ENCODE measurements around the gene IL4R.
"Not testable (repeated sequence)": the region's sequence is repeated elsewhere in the genome, so short reads cannot be mapped to it uniquely, and the experiment has no call there.

IL4R gene

GRCh38 chr16:27287051-27287811 lies 26.5 kb upstream of the IL4R start:
- H3K4me3 ChIP-seq, result no peak overlapping the region
- peak overlapping the region in 14 of 21 experiments; percentile 11 to 75 (median 42) for H3K27ac ChIP-seq

DNA sequence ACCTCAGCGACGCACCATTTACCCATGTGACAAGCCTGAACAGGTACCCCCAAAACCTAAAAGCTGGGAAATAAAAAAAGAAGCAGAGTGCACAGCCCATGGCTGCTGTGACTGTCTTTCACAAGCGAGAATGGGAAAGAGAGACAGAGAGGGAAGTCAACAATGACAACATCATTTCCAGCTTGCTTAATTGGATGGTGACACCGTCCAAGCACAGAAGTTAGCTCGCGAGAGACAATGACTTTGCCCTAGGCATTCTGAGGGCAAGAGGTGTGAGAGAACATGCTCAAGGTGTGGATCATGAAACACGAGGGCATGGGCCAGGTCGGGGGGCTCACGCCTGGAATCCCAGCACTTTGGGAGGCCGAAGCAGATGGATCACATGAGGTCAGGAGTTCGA lies 25.9 kb upstream of the IL4R start:
- Histone ChIP-seq H3K4me3 (no peak overlapping the region), H3K27ac (no peak overlapping the region)

- not testable (repeated sequence) for H3K27ac ChIP-seq, H3K4me3 ChIP-seq
These were observed 25.5 kb upstream of the IL4R start for GRCh38 chr16:27288313-27288712.

GRCh38 chr16:27289669-27290068 lies 24.1 kb upstream of the IL4R start:
- Histone ChIP-seq H3K27ac (peak overlapping the region in 2 of 21 experiments; percentile 49 to 66), H3K4me3 (no peak overlapping the region)

- Histone ChIP-seq H3K4me3 (no peak overlapping the region), H3K27ac (peak overlapping the region in 4 of 21 experiments; percentile 23 to 66 (median 40))
These were observed 23.2 kb upstream of the IL4R start for GRCh38 chr16:27290562-27290961.

DNA sequence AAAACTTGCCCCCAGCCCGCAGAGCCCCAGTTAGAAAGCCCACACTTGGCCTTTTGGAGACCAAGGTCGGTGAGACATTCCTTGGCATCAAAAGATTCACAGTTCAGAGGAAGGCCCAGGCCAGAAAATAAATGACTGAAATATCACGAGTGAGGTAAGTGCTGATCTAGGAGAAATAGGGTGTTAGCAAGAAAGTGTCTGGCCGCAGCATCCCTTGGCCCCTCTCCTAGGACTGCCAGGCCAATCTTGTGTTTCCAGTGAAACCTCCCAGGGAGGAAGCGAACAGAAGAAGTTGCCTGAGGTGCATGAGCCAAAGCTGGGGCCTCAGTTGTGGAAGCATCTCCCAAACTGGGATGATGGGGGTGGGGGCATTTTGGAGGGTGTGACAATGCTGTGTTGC lies 22.7 kb upstream of the IL4R start:
- peak overlapping the region in 5 of 21 experiments; percentile 23 to 54 (median 43) for H3K27ac ChIP-seq
- no peak overlapping the region for H3K4me3 ChIP-seq

DNA sequence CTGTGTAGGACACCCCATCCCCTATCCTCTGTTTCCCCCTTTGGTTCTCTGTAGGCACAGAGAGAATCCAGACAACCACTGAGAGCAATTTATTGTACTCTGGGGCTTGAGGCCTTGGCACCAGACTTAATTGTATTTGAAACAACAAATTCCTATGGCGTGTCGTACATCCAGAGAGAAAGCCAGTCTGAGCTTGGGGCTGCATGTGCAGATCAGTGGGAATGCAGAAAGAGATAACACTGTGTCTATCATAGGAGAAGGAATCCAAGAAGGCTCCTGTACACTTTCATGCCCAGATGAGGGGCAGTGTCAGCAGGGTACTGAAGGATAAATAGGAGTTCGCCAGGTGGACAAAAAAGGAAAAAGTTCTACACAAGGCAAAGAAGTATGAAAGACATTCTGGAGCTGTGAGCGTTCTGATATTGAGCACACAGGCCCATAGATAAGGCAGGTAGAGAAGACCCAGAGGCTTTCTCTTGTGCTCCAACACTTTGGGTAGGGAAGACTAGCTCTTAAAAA lies 22.0 kb upstream of the IL4R start:
- H3K4me3 ChIP-seq, result no peak overlapping the region

GRCh38 chr16:27293343-27293742 lies 20.4 kb upstream of the IL4R start:
- H3K4me3 ChIP-seq, result no peak overlapping the region
- no peak overlapping the region for H3K27ac ChIP-seq

More for the DNA sequence above, 22.0 kb upstream of the IL4R start:
- peak overlapping the region in 1 of 21 experiments; percentile 44 for H3K27ac ChIP-seq

- no peak overlapping the region for H3K27ac ChIP-seq
- H3K4me3 ChIP-seq, result no peak overlapping the region
These were observed 15.6 kb upstream of the IL4R start for GRCh38 chr16:27298132-27298531.

DNA sequence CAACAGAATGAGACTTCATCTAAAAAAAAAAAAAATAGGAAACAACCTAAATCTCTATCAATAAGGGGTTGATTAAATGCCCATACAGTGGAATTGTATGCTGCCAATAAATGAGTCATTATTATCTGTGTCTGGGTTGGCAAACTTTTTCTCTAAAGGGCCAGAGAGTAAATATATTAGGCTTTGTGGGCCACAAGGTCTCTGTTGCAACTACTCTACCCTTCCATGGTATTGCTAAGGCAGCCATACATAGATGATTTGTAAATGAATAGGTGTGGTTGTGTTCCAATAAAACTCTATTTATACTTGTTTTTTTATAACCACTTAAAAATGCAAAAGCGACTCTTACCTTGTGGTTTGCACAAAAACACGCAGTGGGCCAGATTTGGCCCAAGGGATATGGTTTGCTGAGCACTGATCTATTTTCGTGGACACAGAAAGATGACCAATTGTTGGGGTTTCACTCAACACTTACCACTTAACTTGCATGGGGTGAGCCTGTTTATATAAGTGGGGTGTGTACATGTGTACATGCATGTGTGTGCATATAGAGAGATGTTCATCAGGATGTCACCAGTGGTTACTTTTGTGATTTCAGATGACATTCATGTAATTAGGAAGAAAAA lies 12.4 kb upstream of the IL4R start:
- Histone ChIP-seq H3K4me3 (no peak overlapping the region), H3K27ac (no peak overlapping the region)

- Histone ChIP-seq H3K27ac (no peak overlapping the region), H3K4me3 (no peak overlapping the region)
These were observed 11.6 kb upstream of the IL4R start for GRCh38 chr16:27302126-27302525.

DNA sequence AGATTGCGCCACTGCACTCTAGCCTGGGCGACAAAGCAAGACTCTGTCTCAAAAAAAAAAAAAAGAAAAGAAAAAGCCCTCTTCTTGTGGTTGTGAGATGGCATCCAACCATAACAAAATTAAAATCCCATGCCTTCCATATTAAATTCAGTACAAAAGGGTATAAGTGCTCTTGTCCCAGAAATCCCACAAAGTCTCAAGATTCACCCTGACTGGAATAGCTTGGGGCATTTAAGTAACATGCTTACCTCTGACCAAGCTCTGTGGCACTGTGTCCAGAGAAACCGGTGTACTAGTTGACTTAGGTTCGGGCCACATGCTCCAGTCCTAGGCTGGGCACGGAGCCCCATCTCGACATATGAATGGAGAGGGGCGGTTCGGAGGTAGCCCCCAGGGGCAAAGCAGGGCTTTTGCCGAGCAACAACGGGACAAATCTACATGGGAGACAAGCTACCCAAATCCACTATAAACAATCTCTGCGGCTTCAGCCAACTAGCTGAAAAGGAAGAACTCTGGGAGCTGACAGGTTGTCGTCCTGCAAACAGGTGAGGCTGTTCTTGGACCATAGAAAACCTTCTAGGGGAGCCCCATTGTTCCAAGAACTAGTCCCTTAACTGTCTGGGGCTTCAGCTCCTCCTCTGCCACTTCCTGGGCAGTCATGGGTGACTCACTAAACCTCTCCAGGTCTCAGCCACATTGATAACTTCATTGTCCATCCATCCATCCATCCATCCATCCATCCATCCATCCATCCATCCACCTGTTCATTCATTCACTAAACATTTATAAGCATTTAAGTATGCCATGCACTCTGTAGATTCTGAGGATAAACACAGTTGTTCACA lies 10.3 kb upstream of the IL4R start:
- Histone ChIP-seq H3K27ac (no peak overlapping the region), H3K4me3 (no peak overlapping the region)

- Histone ChIP-seq H3K27ac (no peak overlapping the region), H3K4me3 (no peak overlapping the region)
These were observed 9.7 kb upstream of the IL4R start for GRCh38 chr16:27304102-27304501.

- Histone ChIP-seq H3K4me3 (no peak overlapping the region), H3K27ac (peak overlapping the region in 2 of 21 experiments; percentile 25 to 31)
These were observed 8.7 kb upstream of the IL4R start for GRCh38 chr16:27304881-27305745.

DNA sequence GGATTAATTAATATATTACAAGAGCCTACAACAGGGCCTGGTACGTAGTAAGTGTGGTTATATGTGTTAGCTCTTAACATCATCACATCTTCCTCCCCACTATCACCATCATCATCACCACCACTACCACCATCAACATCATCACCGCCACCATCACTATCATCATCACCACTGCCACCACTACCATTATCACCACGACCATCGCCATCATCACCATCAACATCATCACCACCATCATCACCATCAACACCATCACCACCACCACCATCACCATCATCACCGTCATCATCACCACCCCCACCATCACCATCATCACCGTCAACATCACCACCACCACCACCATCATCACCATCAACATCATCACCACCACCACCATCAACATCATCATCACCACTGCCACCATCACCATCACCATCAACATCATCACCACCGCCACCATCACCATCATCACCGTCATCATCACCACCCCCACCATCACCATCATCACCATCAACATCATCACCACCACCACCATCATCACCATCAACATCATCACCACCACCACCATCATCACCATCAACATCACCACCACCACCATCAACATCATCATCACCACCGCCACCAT lies 7.8 kb upstream of the IL4R start:
- H3K4me3 ChIP-seq, result no peak overlapping the region
- no peak overlapping the region for H3K27ac ChIP-seq

DNA sequence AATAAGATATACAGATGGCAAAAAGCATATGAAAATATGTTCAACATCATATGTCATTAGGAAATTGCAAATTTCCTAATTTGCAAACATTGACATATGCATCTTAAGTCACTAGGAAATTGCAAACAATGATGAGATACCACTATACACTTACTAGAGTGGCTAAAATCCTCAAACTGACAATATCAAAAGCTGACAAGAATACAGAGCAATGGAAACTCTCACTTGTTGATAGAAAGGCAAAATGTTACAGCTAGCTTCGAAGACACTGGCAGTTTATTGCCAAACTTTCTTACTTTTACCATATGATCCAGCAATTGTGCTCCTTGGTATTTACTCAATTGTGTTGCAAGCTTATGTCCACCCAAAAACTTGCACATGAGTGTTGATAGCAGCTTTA lies 5.0 kb upstream of the IL4R start:
- H3K4me3 ChIP-seq, result no peak overlapping the region
- H3K27ac ChIP-seq, result no peak overlapping the region

DNA sequence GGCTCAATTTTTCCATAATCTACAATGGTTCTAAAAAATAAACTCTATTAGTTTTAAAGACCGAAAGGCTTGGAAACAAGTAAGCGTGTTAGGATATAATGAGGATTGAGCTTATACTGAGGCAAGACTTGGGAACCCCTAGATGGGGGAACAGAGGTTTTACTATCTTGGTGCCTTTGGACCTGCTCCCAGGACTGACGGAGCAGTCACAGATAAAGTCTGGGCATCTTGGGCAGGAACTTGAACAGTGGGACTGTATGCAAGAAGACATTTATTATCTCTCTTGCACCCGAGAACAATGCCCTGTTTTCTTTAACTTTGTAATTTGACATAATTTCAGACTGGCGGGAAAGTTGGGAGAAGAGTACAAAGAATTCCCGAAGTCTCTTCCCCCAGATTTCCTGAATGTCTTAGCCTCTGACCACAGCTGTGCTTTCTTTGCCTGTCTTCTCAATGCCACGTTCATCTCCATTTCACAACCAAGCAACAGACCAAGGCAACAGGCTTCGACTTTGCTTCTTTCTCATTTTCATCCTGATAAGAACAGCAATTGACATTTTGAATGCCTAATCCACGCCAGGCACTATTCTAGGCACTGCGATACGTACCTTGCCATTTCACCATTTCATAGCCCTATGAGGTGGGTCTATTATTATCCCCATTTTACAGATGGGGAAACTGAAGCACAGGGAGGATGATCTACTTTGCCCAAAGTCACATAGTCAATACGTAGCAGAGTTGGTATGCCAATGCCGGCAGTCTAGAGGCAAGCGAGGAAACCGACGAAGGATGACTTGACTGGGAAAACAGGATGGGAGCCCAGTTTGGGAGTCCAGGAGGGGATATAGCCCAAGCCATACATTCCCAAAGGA lies 3.0 kb upstream of the IL4R start:
- Histone ChIP-seq H3K27ac (no peak overlapping the region), H3K4me3 (no peak overlapping the region)

DNA sequence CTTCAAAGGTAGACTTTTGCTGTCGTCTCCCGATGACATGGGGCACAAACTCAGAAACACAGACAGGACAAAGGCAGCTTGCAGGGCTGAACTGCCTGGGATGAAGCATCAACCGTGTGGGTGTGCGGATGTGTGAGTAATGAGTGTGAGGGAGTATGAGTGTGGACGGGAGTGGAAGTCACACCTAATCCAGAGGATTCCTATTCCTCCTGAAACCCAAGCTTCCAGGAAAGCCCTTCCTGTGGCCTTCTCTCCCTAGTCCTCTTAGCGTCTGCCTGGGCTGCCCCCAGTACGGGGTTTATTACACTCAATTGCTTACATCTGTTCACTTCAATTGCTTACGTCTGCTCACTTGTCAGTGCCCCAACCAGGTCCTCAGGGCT lies 2.3 kb upstream of the IL4R start:
- H3K27ac ChIP-seq, result peak overlapping the region in 1 of 21 experiments; percentile 19
- H3K4me3 ChIP-seq, result no peak overlapping the region

All from skin epidermis (tissue), 12 donors.